Measurements from ENCODE around the gene XAB2. TPM values are rescaled to one million over a fixed set of nuclear protein-coding genes. Genes with fewer than 3 reads are reported as not detected.

XAB2 gene
- total RNA-seq, 1 experiment from 2014 or later, result 36.9 TPM

- TF ChIP-seq REST (IDR thresholded peaks at IDR 0.05; ENCODE audit: insufficient read depth in 1 of 2, low read depth in 2 of 2, low read length in 1 of 2) (no peak), POLR2AphosphoS5 (IDR thresholded peaks at IDR 0.05; ENCODE audit: low read depth, low read length) (no peak), SIN3A (IDR thresholded peaks at IDR 0.05; ENCODE audit: borderline replicate concordance, insufficient read depth, low read depth, low read length) (no peak), TCF7L2 (IDR thresholded peaks at IDR 0.05; ENCODE audit: low read depth, low read length) (no peak), CTCF (IDR thresholded peaks at IDR 0.05) (no peak)
- Histone ChIP-seq H3K4me3 (ENCODE audit: low read depth in 2 of 2, low read length in 2 of 2) (no peak overlapping the region), H3K4me1 (ENCODE audit: control insufficient read depth, insufficient read depth, low read length) (no peaks in the 10 kb centered on the region), H3K27me3 (ENCODE audit: control insufficient read depth, insufficient read depth, low read length) (no peaks in the 10 kb centered on the region), H3K36me3 (ENCODE audit: control insufficient read depth, insufficient read depth, low read length) (no peaks in the 10 kb centered on the region), H3K27ac (ENCODE audit: low read length) (no peak overlapping the region), H3K9me3 (ENCODE audit: control insufficient read depth, insufficient read depth, low read depth, low read length) (no peaks in the 10 kb centered on the region)
- ChIA-PET POLR2A (no interaction called here), CTCF (no interaction called here)
- DNase-seq (ENCODE audit: low read depth, low spot score), result no peak
- no TSS peak for BruUV-seq (replicated peaks)
- ATAC-seq, result no peak
- intact Hi-C loops (cut with micrococcal nuclease; ENCODE audit: unreplicated experiment), result no loop called here
- in situ Hi-C loops (cut with HindIII; ENCODE audit: low pct_unique_long_range_greater_than_20kb, low sequenced_read_pairs), result no loop called here
Observed at GRCh38 chr19:7655581-7655980, 26.2 kb upstream of the XAB2 start.

- in situ Hi-C loops (cut with HindIII; ENCODE audit: low pct_unique_long_range_greater_than_20kb, low sequenced_read_pairs), result no loop called here
Observed at GRCh38 chr19:7654401-7654800, 25.1 kb upstream of the XAB2 start.

More at GRCh38 chr19:7654401-7654800, 25.1 kb upstream of the XAB2 start:
- TF ChIP-seq POLR2AphosphoS5 (IDR thresholded peaks at IDR 0.05; ENCODE audit: low read depth, low read length) (no peak), TCF7L2 (IDR thresholded peaks at IDR 0.05; ENCODE audit: low read depth, low read length) (no peak), SIN3A (IDR thresholded peaks at IDR 0.05; ENCODE audit: borderline replicate concordance, insufficient read depth, low read depth, low read length) (no peak), CTCF (IDR thresholded peaks at IDR 0.05) (no peak), REST (IDR thresholded peaks at IDR 0.05; ENCODE audit: insufficient read depth in 1 of 2, low read depth in 2 of 2, low read length in 1 of 2) (no peak)
- H3K36me3 ChIP-seq (ENCODE audit: control insufficient read depth, insufficient read depth, low read length), result no peaks in the 10 kb centered on the region
- ChIA-PET CTCF (no interaction called here), POLR2A (no interaction called here)
- H3K27me3 ChIP-seq (ENCODE audit: control insufficient read depth, insufficient read depth, low read length), result no peaks in the 10 kb centered on the region
- no peak for ATAC-seq
- H3K4me1 ChIP-seq (ENCODE audit: control insufficient read depth, insufficient read depth, low read length), result no peaks in the 10 kb centered on the region
- no peak overlapping the region for H3K27ac ChIP-seq (ENCODE audit: low read length)
- H3K9me3 ChIP-seq (ENCODE audit: control insufficient read depth, insufficient read depth, low read depth, low read length), result no peaks in the 10 kb centered on the region
- intact Hi-C loops (cut with micrococcal nuclease; ENCODE audit: unreplicated experiment), result no loop called here
- no peak overlapping the region for H3K4me3 ChIP-seq (ENCODE audit: low read depth in 2 of 2, low read length in 2 of 2)
- BruUV-seq (replicated peaks), result no TSS peak
- DNase-seq (ENCODE audit: low read depth, low spot score), result no peak
